Measurements from ENCODE around the gene LHFPL3.

LHFPL3 gene

GRCh38 chr7:104371216-104371979 is 43.0 kb downstream of the LHFPL3 start:
- no peak for DNase-seq

DNA sequence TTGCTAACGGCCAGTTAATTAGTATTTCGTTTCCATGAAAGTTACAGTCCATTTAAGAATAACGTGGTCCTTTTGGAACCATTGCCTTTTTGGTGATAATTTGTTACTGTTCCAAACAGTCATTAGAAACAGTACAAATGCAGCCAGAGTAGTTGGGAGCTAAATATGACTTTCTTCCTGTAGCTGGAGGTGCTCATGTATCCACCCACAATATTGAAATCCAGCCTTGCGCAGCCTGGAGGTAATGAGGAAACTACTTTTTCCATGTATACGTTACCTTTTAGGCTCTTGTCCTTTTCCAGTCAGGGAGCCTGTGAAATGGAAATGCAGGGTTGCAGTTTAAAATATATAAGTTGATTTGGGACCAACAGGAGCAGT is 43.6 kb downstream of the LHFPL3 start:
- no peak for DNase-seq

GRCh38 chr7:104382616-104383015 is 54.2 kb downstream of the LHFPL3 start:
- no peak for DNase-seq

DNA sequence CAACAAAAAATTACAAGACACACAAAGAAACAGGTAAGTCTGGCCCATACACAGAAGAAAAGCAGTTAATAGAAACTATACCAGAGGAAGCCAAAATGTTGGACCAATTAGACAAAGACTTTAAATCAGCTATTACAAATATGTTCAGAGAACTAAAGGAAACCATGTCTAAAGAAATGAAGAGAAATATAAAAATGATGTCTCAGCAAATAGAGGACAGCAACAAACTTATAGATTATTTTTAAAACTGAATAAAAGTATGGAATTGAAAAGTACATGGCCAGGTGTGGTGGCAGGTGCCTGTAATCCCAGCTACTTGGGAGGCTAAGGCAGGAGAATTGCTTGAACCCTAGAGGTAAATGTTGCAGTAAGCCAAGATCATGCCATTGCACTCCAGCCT is 58.5 kb downstream of the LHFPL3 start:
- DNase-seq, result no peak

DNA sequence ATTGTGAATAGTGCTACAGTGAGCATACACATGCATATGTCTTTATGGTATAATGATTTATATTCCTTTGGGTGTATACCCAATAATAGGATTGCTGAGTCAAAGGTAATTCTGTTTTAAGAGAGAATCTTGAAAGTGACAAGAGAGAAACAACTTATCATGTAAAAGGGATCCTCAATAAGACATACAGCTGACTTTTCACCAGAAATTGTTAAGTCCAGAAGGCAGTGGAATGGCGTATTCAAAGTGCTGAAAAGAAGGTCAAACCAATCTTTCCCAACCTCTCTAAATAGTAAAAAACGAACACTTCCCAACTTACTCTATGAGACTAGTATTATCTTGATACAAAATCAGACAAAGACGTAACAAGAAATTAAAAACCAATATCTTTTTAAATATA is 59.8 kb downstream of the LHFPL3 start:
- no peak for DNase-seq

GRCh38 chr7:104395162-104395561 is 66.8 kb downstream of the LHFPL3 start:
- DNase-seq, result no peak

DNA sequence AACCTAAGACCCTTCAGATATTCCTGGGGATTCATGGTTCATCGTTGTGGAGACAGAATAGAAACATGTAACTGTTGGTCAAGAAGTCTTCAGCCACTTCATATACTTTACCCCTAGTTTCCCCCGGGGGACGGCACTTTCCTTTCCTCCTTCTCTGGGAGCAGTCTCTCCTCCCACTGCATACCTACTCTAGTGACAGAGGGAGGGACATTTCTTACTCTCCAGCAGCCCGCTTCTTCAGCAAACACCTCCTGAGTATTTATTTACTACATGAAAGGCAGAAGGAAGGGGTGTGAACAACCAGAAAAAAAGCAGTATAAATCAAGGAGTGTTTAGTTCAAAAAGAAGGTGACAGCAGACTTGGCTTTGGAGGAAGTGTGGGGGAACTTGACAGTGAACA is 69.0 kb downstream of the LHFPL3 start:
- DNase-seq, result no peak

DNA sequence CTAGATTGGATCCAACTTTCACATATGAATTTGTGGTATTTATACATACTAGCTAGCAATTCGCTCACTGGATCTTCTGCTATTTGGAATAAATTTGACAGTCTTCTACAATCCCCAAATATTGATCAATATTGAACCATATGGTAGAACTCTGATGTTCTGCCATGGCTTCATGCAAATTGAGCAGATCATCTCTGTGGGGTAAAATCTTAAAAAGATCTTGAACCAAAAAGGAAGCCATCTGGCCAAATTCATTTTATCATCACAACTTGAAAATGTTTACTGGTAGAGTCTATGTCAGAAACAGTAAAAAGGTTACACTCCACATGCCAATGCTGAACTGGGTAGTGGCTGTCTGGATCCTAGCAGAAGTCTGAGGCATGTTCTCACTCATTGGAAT is 80.0 kb downstream of the LHFPL3 start:
- no peak for DNase-seq

- DNase-seq, result no peak
These were observed 82.3 kb downstream of the LHFPL3 start for GRCh38 chr7:104410742-104411141.

DNA sequence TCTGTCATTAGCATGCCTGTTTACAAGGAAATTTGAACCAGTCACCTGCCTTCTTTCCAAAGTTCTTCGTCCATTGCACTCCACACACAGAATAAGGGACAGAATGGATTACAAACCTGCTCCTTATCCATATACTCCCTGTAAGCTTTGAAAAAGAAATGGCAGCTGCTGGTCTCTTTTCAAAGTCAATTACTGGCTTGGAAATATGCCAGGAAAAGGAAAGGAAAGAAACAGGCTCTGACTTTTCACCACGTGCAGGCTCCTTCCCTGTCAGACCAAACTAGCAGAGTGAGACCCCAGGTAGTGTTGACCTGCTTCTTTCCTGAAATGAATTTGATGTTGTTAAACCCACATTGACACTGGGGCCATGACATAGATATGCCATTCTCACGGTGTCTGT is 84.5 kb downstream of the LHFPL3 start:
- no peak for DNase-seq

- DNase-seq, result no peak
These were observed 85.8 kb downstream of the LHFPL3 start for GRCh38 chr7:104414216-104414615.

- DNase-seq, result no peak
These were observed 87.3 kb downstream of the LHFPL3 start for GRCh38 chr7:104415700-104416099.

DNA sequence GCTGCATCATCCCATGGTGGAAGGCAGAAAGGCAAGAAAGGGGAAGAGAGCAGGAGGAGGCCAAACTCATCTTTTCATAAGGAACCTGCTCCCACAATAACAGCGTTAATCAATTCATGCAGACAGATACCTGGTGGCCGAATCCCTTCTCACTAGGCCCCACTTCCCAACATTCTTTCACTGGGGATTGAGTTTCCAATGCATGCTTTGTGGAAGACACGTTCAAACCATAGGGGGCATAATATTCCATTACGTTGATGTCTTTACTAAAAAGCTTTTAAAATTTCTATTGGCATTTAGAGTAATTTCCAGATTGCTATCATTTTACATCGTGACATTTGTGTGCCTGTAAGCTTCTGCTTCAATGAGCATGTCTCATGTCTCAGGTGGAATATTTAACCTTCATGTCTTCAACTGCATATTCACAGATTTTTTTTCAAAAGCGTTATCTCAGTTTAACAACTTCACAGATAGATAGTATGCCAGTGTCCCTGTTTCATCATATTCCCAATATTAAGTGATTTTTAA is 88.5 kb downstream of the LHFPL3 start:
- DNase-seq, result no peak

DNA sequence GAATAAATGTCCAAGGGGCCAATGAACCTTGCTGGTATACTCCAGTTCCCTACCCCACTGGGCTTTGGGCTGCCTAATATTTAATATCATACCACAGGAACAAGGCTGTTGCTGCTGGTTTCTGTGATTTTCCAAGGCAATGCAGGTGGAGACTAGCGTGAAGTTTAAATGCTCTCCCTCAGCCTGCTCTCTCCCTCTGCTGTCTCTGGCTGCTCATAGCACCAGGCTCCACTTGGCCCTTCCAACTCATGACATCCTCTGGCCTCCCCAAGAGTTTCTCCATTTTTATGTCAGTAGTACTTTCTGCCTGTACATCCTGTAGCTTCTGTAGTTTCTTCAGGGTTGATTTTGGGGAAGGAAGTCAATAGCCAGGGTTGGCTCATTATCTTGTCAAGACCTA is 103.5 kb downstream of the LHFPL3 start:
- no peak for DNase-seq

DNA sequence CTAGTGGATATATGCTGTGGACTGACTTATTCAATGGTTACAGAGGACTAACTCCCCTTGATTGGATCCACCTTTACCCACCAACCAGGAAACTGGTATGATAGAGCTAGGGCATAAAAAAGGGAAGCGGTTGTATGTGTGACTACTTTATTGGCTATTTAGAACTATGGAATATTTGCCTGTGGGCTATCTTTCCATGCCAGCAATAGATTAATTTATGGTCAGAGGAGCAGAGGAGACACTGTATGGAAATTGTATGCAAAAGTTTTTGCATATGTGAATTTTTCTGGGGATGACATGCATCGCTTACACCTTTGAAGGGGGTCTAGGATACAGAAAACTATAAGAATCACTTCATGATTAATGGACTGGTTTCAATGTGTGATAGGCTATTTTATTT is 105.7 kb downstream of the LHFPL3 start:
- no peak for DNase-seq

DNA sequence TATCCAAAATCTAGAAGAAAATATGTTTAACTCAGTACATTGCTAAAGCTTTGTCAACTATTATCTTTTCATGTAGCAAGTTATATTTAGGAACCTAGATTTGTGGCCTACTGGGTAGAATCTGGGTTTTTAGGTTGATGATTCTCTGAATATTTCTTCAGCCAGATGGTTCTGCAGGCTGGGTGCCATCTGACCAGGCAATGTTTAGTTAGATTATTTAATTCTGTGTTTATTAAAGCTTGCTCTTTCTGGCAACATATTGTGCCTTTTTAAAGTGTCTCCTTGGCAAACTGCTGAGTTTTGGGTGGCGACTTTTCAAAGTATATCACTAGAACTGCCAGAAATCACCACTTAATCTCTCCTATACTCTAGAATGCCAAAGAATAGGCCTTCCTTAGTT is 114.1 kb downstream of the LHFPL3 start:
- DNase-seq, result no peak

GRCh38 chr7:104444017-104444416 is 115.6 kb downstream of the LHFPL3 start:
- DNase-seq, result no peak

GRCh38 chr7:104445393-104445792 is 117.0 kb downstream of the LHFPL3 start:
- DNase-seq, result no peak

GRCh38 chr7:104450861-104451260 is 122.5 kb downstream of the LHFPL3 start:
- no peak for DNase-seq

DNA sequence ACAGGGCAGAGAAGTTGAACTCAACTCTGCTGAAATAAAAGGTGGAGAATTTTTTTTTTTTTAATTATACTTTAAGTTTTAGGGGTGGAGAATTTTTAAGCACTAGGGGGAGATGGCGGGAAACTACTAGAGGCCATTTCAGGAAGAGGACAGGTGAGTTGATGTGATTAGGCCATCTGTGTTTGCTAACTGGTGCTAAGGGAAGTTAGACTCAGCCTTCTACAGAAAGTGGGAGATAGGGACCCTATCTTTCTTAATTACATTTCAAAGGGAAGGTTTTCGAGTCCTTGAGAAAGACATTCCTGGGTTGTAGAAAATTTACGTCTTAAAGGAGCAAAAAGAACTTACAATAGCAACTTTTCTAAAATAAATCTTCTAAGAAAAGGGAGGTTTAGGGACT is 124.8 kb downstream of the LHFPL3 start:
- no peak for DNase-seq

- no peak for DNase-seq
These were observed 130.5 kb downstream of the LHFPL3 start for GRCh38 chr7:104458875-104459274.

DNA sequence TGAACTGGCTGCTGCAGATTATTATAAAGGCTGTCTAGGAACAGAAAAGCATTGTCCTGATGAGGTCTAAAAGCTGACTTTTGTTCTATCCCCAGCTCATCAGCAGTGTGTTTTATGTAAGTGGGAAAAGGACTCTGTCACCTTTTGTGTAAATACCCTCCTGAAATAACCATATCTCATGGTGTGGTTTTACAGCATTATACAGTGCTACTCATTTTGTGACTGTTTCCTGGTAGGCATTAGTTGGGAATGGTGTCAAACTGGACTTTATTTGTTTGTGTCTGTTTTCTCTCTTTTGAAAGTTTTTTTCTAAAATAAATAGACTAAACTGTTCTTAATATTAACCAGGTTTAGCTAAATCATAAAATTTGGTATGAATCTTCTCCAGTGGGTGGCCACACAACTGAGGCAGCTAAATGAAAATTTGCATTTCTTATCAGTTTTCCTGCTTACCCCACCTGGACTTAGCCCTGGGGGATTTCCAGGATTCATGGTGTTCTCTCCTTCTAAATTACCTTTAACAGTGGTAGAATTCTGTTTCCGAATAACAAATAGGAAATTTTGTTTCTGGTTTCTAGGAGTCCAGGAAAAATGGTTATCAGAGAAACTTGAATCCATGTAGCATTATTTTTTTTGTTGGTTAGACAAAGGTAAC is 140.9 kb downstream of the LHFPL3 start:
- DNase-seq, result no peak

DNA sequence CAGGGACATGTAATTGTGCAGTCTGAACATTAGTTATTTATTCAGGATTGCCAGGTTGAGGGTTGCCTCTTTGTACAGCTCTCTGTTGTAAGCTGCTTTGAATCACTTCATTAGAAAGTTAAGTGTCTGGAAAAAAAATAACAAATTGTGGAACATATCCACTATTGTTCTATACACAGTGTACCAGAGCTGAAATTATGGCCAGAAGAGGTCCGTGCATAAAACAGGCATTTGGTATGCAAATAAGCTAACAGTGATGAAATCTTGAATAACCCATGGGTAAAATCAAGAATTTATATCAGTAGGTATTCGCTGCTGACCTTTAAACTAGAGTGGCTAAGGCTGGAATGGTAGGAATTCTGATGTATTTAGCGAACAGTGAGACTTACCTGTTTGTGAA is 152.1 kb downstream of the LHFPL3 start:
- no peak for DNase-seq

DNA sequence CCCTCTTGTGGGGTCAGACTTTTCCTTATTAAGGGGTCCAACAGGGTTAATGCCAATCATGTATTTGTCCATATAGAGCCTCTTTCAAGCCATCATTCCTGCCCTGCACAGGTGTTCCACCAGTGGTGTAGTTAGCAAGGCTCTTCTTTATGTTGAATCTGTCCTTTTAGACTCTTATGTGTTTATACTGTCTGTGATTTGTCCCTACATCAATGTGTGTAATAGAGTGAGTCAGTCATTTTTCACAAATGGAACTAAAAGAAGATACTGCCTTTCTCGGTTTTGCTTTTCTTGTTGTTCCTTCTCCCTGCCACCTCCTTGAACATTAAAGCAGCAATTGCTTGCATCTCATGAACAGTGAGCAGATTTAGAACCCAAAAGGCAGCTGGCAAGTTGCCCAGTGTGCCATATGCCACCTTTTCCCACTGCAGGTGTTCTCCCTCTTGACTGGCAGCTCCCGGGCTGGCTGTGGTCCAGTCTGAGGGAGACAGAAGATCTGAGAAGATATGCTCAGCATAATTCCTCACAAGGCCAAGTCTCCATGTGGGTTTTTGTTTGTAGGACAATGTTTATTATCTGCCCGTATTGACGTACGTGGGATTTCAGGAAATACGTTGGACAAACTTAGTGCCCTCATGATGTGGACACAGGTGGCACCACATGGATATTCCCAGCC is 154.1 kb downstream of the LHFPL3 start:
- no peak for DNase-seq
